Ascending aorta (tissue), 2 donors: Measurements from ENCODE around the gene UBE2G2. TPM values are rescaled to one million over a fixed set of nuclear protein-coding genes. Genes with fewer than 3 reads are reported as not detected.

Source experiments
- DNase-seq, 2 donors: peaks; one replicate each; pipeline ENCODE4 v3.0.0-alpha.2; 2019; ENCODE audit warnings: low spot score in 2 of 2
- H3K27ac ChIP-seq, 2 donors: fragments of 200-600 bp; sonication (generic); one replicate each; pipeline ENCODE4 v1.5.1; 2016 to 2017; ENCODE audit warnings: mild to moderate bottlenecking in 1 of 2
- H3K27me3 ChIP-seq: fragments of 200-600 bp; sonication (generic); one replicate; pipeline ENCODE4 v1.5.1; 2017
- H3K36me3 ChIP-seq, 2 donors: fragments of 200-600 bp; sonication (generic); one replicate each; pipeline ENCODE4 v1.5.1; 2016
- H3K4me1 ChIP-seq, 2 donors: fragments of 200-600 bp; sonication (generic); one replicate each; pipeline ENCODE4 v1.5.1; 2016 to 2017; ENCODE audit warnings: mild to moderate bottlenecking in 1 of 2
- H3K4me3 ChIP-seq, 2 donors: fragments of 200-600 bp; sonication (generic); one replicate each; pipeline ENCODE4 v1.5.1; 2016 to 2017; ENCODE audit warnings: mild to moderate bottlenecking in 1 of 2
- H3K9me3 ChIP-seq, 2 donors: fragments of 200-600 bp; sonication (generic); one replicate each; pipeline ENCODE4 v1.5.1; 2016
- intact Hi-C: fragments of 100-400 bp; cut with DNase I; formaldehyde crosslinking; loops from one replicate; pipeline ENCODE4 v1.15.1; 2023
- total RNA-seq: library from RNA; depleted of rRNA; stranded (reverse); fragments of >200 nt; gene quantifications from one replicate; pipeline ENCODE4 v1.1.0, GENCODE V29; 2016
- TF ChIP-seq, protein P1 (sequence below), 3 experiments: fragments of 200-600 bp in 2 of 3; fragments of 450-650 bp in 1 of 3; sonication (generic) in 2 of 3; IDR thresholded peaks; one replicate each; pipeline ENCODE4 v1.5.1; 2016 to 2019; ENCODE audit warnings: antibody characterized with exemption in 3 of 3, mild to moderate bottlenecking in 1 of 3, moderate library complexity in 1 of 3

Gene UBE2G2
- total RNA-seq, 1 donor from 2014 or later = 58.1 TPM

DNA sequence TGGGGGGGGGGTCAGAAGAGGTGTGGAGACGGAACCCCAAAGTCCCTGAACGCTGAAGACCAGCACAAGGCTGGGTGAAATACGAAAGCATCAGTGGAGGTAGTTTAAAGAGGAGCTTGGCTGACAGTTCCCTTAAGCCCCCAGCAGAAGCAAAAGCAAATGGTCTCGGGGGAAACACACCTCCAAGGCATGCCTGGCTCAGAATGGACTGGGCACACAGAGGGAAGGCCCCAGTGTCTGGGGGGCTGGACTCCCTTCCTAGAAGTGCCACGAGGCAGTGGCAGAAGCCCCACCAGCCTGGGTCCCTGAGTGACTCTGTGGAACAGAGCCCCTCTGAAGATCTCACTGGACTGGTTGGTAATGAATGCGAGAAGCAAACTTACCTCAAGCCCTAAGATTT, 43.9 kb downstream of the UBE2G2 start:
- Histone ChIP-seq H3K36me3 (no peaks in the 10 kb centered on the region), H3K27me3 (no peaks in the 10 kb centered on the region), H3K4me3 (no peak overlapping the region), H3K27ac (no peak overlapping the region), H3K9me3 (peaks cover 0 to 5% of the 10 kb centered on the region in 2 donors), H3K4me1 (no peaks in the 10 kb centered on the region)
- TF ChIP-seq, protein P1, sequence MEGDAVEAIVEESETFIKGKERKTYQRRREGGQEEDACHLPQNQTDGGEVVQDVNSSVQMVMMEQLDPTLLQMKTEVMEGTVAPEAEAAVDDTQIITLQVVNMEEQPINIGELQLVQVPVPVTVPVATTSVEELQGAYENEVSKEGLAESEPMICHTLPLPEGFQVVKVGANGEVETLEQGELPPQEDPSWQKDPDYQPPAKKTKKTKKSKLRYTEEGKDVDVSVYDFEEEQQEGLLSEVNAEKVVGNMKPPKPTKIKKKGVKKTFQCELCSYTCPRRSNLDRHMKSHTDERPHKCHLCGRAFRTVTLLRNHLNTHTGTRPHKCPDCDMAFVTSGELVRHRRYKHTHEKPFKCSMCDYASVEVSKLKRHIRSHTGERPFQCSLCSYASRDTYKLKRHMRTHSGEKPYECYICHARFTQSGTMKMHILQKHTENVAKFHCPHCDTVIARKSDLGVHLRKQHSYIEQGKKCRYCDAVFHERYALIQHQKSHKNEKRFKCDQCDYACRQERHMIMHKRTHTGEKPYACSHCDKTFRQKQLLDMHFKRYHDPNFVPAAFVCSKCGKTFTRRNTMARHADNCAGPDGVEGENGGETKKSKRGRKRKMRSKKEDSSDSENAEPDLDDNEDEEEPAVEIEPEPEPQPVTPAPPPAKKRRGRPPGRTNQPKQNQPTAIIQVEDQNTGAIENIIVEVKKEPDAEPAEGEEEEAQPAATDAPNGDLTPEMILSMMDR (IDR thresholded peaks at IDR 0.05) = no peak
- DNase-seq = peak in 1 of 2 donors; percentile 13
- intact Hi-C loops = no loop called here

DNA sequence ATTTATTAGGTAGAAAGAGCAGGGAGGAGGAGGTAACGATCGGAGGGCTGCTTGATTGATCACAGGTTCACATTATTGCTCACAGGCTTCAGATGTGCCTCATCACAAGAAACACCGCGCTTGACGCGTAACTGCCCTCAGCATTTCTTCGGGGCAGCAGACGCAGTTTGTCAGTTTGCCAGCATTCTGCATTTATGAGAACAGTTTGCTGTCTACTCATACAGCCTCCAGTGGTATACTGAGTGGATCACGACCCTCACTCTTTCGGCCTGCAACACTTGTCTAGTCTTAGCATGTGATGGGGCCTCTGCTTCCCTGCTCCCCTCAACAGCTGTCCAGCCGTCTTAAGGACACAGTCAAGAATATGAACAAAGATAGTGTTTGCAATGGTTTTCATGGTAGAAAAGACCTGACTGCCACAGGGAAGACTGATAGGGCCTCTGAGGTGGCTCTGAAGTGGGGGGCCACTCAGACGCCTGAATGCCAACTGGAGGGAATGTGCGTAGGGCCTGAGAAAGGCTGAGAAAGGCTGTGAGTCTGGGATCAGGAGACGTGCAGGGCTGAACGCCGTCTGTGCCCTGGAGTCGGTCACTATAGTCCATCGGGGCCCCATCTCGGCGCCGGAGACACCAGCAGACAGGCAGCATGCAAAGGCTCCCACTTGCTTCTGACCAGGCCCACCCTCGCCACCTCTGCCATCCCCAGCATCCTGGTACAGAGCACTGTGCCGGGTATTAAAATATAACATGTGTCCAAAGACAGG, 45.0 kb downstream of the UBE2G2 start:
- H3K27me3 ChIP-seq = no peaks in the 10 kb centered on the region
- no peak overlapping the region for H3K4me3 ChIP-seq
- DNase-seq = peak in 1 of 2 donors; percentile 55
- no peak overlapping the region for H3K27ac ChIP-seq
- TF ChIP-seq, protein P1 (IDR thresholded peaks at IDR 0.05) = no peak
- no peaks in the 10 kb centered on the region for H3K36me3 ChIP-seq
- H3K9me3 ChIP-seq = peaks cover 0 to 5% of the 10 kb centered on the region in 2 donors
- no peaks in the 10 kb centered on the region for H3K4me1 ChIP-seq
- intact Hi-C loops = no loop called here

DNA sequence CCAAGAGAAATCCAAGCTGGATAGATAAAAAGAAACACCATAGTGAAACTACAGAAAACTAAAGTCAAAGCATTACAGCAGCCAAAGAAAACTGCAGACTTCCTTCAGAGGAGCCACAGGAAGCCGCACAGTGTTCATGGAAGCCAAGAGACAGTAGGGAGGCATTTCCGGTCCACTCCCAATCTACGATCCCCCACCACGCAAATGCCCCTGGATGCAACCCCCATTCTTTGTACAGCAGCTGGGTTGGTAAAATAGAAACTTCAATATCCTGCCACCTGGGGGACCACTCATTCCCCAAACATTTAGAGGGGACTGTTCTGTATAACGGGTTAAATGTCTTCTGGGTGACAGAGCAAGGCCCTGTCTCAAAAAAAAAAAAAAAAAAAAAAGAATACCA, 46.4 kb downstream of the UBE2G2 start:
- intact Hi-C loops = no loop called here
- H3K27ac ChIP-seq = no peak overlapping the region
- no peak for DNase-seq
- H3K27me3 ChIP-seq = no peaks in the 10 kb centered on the region
- H3K4me3 ChIP-seq = no peak overlapping the region
- TF ChIP-seq, protein P1 (IDR thresholded peaks at IDR 0.05) = no peak
- no peaks in the 10 kb centered on the region for H3K36me3 ChIP-seq
- H3K9me3 ChIP-seq = peaks cover 0 to 5% of the 10 kb centered on the region in 2 donors
- no peaks in the 10 kb centered on the region for H3K4me1 ChIP-seq

DNA sequence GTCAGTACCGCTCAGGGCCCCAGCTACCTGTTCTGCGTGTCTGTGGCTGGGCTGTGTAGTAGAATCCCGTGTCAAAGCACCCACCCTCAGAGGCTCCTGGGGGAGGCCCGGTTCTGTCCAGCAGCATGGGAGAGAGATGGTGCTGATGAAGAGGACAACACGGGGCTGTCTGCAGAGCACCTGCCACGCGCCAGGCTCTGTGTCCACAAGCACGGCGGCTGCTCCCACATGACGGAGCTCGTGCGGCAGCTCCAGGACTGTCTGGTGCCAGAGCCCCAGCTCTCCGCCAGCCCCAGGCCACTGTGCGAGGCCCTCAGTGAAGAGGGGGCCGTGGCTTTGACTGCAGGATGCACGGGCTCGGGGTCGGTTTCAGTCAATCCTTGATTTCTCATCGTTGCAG, 48.3 kb downstream of the UBE2G2 start:
- intact Hi-C loops = no loop called here
- Histone ChIP-seq H3K4me3 (no peak overlapping the region), H3K27ac (no peak overlapping the region), H3K4me1 (no peaks in the 10 kb centered on the region), H3K36me3 (no peaks in the 10 kb centered on the region), H3K27me3 (no peaks in the 10 kb centered on the region), H3K9me3 (peaks cover 0 to 5% of the 10 kb centered on the region in 2 donors)
- TF ChIP-seq, protein P1 (IDR thresholded peaks at IDR 0.05) = no peak
- DNase-seq = no peak

DNA sequence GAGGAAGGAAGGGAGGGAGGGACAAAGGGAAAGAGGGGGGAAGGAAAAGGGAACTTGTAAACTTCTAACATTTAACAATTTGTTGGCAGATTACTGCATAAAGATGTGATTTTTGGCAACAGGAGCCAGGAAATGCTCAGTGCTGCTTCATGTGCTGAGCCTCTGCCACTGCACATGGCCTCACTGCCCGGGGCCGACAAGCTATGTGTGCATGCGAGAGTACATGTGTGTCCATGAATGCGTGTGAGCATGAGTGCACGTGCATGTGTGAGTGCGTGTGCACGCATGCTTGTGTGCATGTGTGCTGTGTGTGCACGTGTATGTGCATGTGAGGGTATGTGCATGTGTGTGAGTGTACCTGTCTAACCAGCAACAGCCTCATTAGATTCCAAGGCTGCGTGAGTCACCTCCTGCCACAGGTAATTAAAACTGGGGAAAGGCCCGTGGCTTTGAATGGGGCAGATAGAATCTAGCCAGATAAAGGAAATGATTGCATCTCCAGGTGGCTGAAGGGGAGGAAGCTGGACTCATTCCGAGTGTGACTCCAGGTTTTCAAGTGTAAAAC, 48.9 kb downstream of the UBE2G2 start:
- Histone ChIP-seq H3K36me3 (no peaks in the 10 kb centered on the region), H3K4me3 (no peak overlapping the region), H3K27ac (no peak overlapping the region), H3K27me3 (no peaks in the 10 kb centered on the region), H3K9me3 (peaks cover 0 to 5% of the 10 kb centered on the region in 2 donors), H3K4me1 (no peaks in the 10 kb centered on the region)
- intact Hi-C loops = no loop called here
- no peak for DNase-seq
- TF ChIP-seq, protein P1 (IDR thresholded peaks at IDR 0.05) = no peak
